ENCODE data around the gene CDH4. TPM values are rescaled to one million over a fixed set of nuclear protein-coding genes. Genes with fewer than 3 reads are reported as not detected.

The CDH4 gene
- total RNA-seq (2021) = not detected in 2 replicates
- percentile 0 among the genes with signal in this experiment for Bru-seq, nascent RNA
- BruChase-seq, experiment 1, labeled RNA remaining after a 2-hour chase = percentile 0 among the genes with signal in this experiment
- percentile 0 among the genes with signal in this experiment for BruChase-seq, experiment 2, labeled RNA remaining after a 6-hour chase
- long read RNA-seq = 0 reads

DNA sequence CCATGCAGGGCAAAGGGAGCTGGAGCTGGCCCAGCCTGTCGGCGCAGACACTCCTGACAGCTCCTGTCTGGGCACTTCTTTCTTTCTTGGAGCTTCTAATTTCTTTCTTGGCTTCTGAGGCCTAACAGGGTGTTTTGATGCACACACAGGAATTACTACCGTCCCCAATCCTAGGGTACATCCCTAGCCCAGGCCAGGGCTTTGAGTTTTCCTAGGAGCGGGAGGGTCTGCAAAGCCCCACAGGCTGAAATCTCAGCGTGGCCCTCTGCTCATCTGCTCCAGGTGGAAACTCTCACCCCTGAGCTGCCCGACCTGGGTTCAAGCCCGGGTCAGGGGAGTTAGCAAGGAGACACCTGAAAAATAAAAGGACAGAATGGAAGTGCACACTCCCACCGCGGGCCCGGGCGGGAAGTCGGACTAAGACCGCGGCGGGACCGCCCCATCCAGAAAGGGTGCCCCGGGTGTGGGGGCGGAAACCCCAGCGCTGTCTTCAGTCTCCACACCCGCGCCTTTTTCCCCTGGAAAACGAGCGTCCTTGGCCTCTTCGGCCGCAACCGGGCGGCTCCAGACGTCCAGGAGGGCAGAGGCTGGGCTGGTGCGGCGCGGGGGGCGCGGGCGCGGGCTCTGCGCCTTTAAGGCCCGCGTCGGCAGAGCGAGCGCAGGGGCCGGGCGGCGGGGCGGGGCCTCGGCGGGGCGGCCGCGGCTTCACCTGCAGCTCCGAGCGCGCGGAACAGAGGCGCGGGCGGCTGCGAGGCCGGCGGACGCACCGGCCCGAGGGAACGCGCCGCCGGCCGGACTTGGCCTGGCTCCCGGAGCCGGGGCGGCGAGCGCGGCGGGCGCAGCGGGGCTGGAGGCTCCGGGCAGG, at the start of gene CDH4:
Gene CDH4 (plus strand): TSS at position 733 of the 865 bp plus-strand sequence.
- Histone ChIP-seq H3K79me2 (ENCODE audit: low read depth) (no peaks in the 10 kb centered on the region), H3K9me3 (ENCODE audit: insufficient read depth, low read depth) (no peaks in the 10 kb centered on the region), H4K20me1 (ENCODE audit: insufficient read depth) (0 out of 2 replicates have a peak, but pooled peaks cover 4% of the 10 kb centered on the region), H2AFZ (no peak within 1 kb of the TSS), H3K4me2 (no peak within 1 kb of the TSS), H3K27me3 (ENCODE audit: insufficient read depth, low read depth) (peaks cover 75% of the 10 kb centered on the region), H3F3A (ENCODE audit: insufficient read depth, low read depth) (no peaks in the 10 kb centered on the region), H3K9me2 (ENCODE audit: insufficient read depth) (no peaks in the 10 kb centered on the region), H3K4me1 (replicated peaks; ENCODE audit: insufficient read depth) (no peaks in the 10 kb centered on the region), H3K36me3 (ENCODE audit: low read depth) (no peaks in the 10 kb centered on the region), H3K27ac (no peak within 1 kb of the TSS), H3K4me3 (no peak within 1 kb of the TSS)
- CTCF ChIA-PET = no interaction called here
- intact Hi-C loops (cut with micrococcal nuclease; ENCODE audit: unreplicated experiment) = no loop called here
- no peak for TF ChIP-seq EZH2 (IDR thresholded peaks at IDR 0.05; ENCODE audit: low read depth)
- TF ChIP-seq, protein P1, sequence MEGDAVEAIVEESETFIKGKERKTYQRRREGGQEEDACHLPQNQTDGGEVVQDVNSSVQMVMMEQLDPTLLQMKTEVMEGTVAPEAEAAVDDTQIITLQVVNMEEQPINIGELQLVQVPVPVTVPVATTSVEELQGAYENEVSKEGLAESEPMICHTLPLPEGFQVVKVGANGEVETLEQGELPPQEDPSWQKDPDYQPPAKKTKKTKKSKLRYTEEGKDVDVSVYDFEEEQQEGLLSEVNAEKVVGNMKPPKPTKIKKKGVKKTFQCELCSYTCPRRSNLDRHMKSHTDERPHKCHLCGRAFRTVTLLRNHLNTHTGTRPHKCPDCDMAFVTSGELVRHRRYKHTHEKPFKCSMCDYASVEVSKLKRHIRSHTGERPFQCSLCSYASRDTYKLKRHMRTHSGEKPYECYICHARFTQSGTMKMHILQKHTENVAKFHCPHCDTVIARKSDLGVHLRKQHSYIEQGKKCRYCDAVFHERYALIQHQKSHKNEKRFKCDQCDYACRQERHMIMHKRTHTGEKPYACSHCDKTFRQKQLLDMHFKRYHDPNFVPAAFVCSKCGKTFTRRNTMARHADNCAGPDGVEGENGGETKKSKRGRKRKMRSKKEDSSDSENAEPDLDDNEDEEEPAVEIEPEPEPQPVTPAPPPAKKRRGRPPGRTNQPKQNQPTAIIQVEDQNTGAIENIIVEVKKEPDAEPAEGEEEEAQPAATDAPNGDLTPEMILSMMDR (conservative IDR thresholded peaks at IDR 0.05) = no peak
- POLR2A ChIA-PET (ENCODE audit: unreplicated experiment) = no interaction called here
- BruUV-seq (replicated peaks) = no TSS peak
- no peak for DNase-seq

DNA sequence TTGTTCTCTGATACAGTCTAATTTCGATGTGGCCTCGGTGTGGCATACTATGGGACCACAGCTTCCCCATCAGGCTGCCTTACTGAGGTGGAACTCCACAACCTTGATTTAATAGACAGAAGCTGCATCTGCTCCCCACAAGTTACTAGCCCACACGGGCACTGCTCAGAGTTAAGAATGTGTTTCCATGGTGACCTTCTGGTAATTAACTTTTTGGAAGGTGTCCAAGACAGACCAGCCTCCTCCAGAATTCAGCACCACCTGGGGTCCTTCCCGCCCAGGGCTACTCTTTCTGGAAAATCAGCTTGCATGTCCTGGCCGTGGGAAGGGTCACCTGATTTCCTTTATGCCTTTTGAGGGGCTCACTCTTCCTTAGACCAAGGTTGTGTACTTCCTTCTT, 48.7 kb upstream of the CDH4 start:
- no peak overlapping the region for H3K4me3 ChIP-seq
- intact Hi-C loops (cut with micrococcal nuclease; ENCODE audit: unreplicated experiment) = no loop called here
- no peaks in the 10 kb centered on the region for H3K36me3 ChIP-seq (ENCODE audit: low read depth)
- H2AFZ ChIP-seq = no peak overlapping the region
- no peaks in the 10 kb centered on the region for H3F3A ChIP-seq (ENCODE audit: insufficient read depth, low read depth)
- no peaks in the 10 kb centered on the region for H3K9me2 ChIP-seq (ENCODE audit: insufficient read depth)
- no peak for DNase-seq
- no peaks in the 10 kb centered on the region for H3K4me1 ChIP-seq (replicated peaks; ENCODE audit: insufficient read depth)
- TF ChIP-seq EZH2 (IDR thresholded peaks at IDR 0.05; ENCODE audit: low read depth) = no peak
- TF ChIP-seq, protein P1 (conservative IDR thresholded peaks at IDR 0.05) = no peak
- peaks cover 48% of the 10 kb centered on the region for H3K27me3 ChIP-seq (ENCODE audit: insufficient read depth, low read depth)
- H4K20me1 ChIP-seq (ENCODE audit: insufficient read depth) = no peaks in the 10 kb centered on the region
- H3K79me2 ChIP-seq (ENCODE audit: low read depth) = no peaks in the 10 kb centered on the region
- no peak overlapping the region for H3K4me2 ChIP-seq
- H3K27ac ChIP-seq = no peak overlapping the region
- ChIA-PET POLR2A (ENCODE audit: unreplicated experiment) (no interaction called here), CTCF (no interaction called here)
- H3K9me3 ChIP-seq (ENCODE audit: insufficient read depth, low read depth) = no peaks in the 10 kb centered on the region
- BruUV-seq (replicated peaks) = no TSS peak

DNA sequence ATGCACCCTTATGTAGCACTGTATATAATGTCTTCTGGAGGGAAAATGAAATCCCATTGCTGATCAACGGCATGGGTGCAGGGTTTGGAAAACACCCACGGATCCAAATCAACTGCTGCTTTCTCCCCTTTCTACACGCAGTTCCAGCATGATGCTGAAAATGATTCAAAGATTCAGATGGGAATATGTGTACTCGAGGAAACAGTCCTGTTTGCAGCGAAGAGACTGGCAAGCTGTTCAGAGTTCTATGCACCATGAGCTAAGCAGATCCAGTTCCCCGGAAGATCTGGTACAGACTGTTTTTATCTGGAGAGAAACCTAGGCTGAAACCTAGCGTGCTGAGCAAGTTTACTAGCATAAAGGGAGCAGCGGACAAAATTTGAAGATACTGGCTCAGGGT, 47.9 kb upstream of the CDH4 start:
- no peak overlapping the region for H2AFZ ChIP-seq
- H3K79me2 ChIP-seq (ENCODE audit: low read depth) = no peaks in the 10 kb centered on the region
- H3K9me3 ChIP-seq (ENCODE audit: insufficient read depth, low read depth) = no peaks in the 10 kb centered on the region
- no peaks in the 10 kb centered on the region for H3K9me2 ChIP-seq (ENCODE audit: insufficient read depth)
- POLR2A ChIA-PET (ENCODE audit: unreplicated experiment) = no interaction called here
- intact Hi-C loops (cut with micrococcal nuclease; ENCODE audit: unreplicated experiment) = no loop called here
- no peak for TF ChIP-seq EZH2 (IDR thresholded peaks at IDR 0.05; ENCODE audit: low read depth)
- TF ChIP-seq, protein P1 (conservative IDR thresholded peaks at IDR 0.05) = no peak
- no peaks in the 10 kb centered on the region for H3F3A ChIP-seq (ENCODE audit: insufficient read depth, low read depth)
- BruUV-seq (replicated peaks) = no TSS peak
- no peaks in the 10 kb centered on the region for H3K4me1 ChIP-seq (replicated peaks; ENCODE audit: insufficient read depth)
- no peaks in the 10 kb centered on the region for H4K20me1 ChIP-seq (ENCODE audit: insufficient read depth)
- H3K4me3 ChIP-seq = no peak overlapping the region
- H3K4me2 ChIP-seq = no peak overlapping the region
- no peak for DNase-seq
- CTCF ChIA-PET = no interaction called here
- H3K27me3 ChIP-seq (ENCODE audit: insufficient read depth, low read depth) = peaks cover 49% of the 10 kb centered on the region
- no peaks in the 10 kb centered on the region for H3K36me3 ChIP-seq (ENCODE audit: low read depth)
- H3K27ac ChIP-seq = no peak overlapping the region
